Progenitor cell of endocrine pancreas (in vitro differentiated cells): ENCODE results near the gene STIM1. TPM values are rescaled to one million over a fixed set of nuclear protein-coding genes. Genes with fewer than 3 reads are reported as not detected.
A peak's percentile ranks its signal among the peaks of the same experiment; 100 is the strongest.

Source experiments
- DNase-seq: peaks from one replicate; pipeline ENCODE4 v3.0.0; 2021; ENCODE audit warnings: low spot score; ENCODE audit not compliant: unreplicated experiment
- H3K27ac Mint-ChIP-seq: 2 replicates; pipeline ENCODE4 v1.8.0; 2021; ENCODE audit warnings: mild to moderate bottlenecking, moderate library complexity, mixed read lengths
- H3K27me3 Mint-ChIP-seq: 2 replicates; pipeline ENCODE4 v1.8.0; 2021; ENCODE audit warnings: mixed read lengths
- H3K36me3 Mint-ChIP-seq: 2 replicates; pipeline ENCODE4 v1.8.0; 2022; ENCODE audit warnings: mixed read lengths; ENCODE audit not compliant: insufficient read depth
- H3K4me1 Mint-ChIP-seq: 2 replicates; pipeline ENCODE4 v1.8.0; 2021; ENCODE audit warnings: low read depth, mixed read lengths
- H3K4me3 Mint-ChIP-seq: 2 replicates; pipeline ENCODE4 v1.8.0; 2021; ENCODE audit warnings: low read depth, mild to moderate bottlenecking, moderate library complexity, mixed read lengths
- H3K9me3 Mint-ChIP-seq: 2 replicates; pipeline ENCODE4 v1.8.0; 2021; ENCODE audit warnings: low read depth, mixed read lengths
- CTCF ChIP-seq: fragments of 200-600 bp; sonication (generic); IDR thresholded peaks from one replicate; pipeline ENCODE4 v1.5.0; 2021; ENCODE audit warnings: antibody characterized with exemption, mild to moderate bottlenecking; ENCODE audit not compliant: unreplicated experiment
- total RNA-seq: library from RNA; stranded (reverse); gene quantifications from 2 replicates; pipeline ENCODE4 v1.2.1, GENCODE V29; 2021

STIM1 gene
- total RNA-seq, 1 donor from 2014 or later, result 27.2 TPM

- Mint-ChIP-seq H3K27ac (no peak overlapping the region), H3K4me1 (no peaks in the 10 kb centered on the region), H3K36me3 (no peaks in the 10 kb centered on the region), H3K9me3 (no peaks in the 10 kb centered on the region), H3K27me3 (peaks cover 2% of the 10 kb centered on the region), H3K4me3 (no peak overlapping the region)
- TF ChIP-seq CTCF, result no peak
- no peak for DNase-seq
Observed at GRCh38 chr11:4071325-4071724, 215.9 kb downstream of the STIM1 start.

- no peak for TF ChIP-seq CTCF
- Mint-ChIP-seq H3K4me3 (no peak overlapping the region), H3K36me3 (no peaks in the 10 kb centered on the region), H3K27me3 (peaks cover 2% of the 10 kb centered on the region), H3K9me3 (no peaks in the 10 kb centered on the region), H3K4me1 (no peaks in the 10 kb centered on the region), H3K27ac (peak overlapping the region; percentile 15)
- DNase-seq, result no peak
Observed at GRCh38 chr11:4071914-4072313, 216.4 kb downstream of the STIM1 start.

GRCh38 chr11:4072668-4073285, 217.3 kb downstream of the STIM1 start:
- Mint-ChIP-seq H3K36me3 (no peaks in the 10 kb centered on the region), H3K27ac (no peak overlapping the region), H3K9me3 (no peaks in the 10 kb centered on the region), H3K4me1 (no peaks in the 10 kb centered on the region), H3K27me3 (peaks cover 2% of the 10 kb centered on the region), H3K4me3 (no peak overlapping the region)
- DNase-seq, result peak; percentile 23
- peak; percentile 79 for TF ChIP-seq CTCF

- Mint-ChIP-seq H3K27ac (no peak overlapping the region), H3K9me3 (no peaks in the 10 kb centered on the region), H3K36me3 (no peaks in the 10 kb centered on the region), H3K4me3 (no peak overlapping the region), H3K27me3 (peaks cover 2% of the 10 kb centered on the region), H3K4me1 (no peaks in the 10 kb centered on the region)
- TF ChIP-seq CTCF, result no peak
- DNase-seq, result no peak
Observed at GRCh38 chr11:4074266-4074665, 218.8 kb downstream of the STIM1 start.

DNA sequence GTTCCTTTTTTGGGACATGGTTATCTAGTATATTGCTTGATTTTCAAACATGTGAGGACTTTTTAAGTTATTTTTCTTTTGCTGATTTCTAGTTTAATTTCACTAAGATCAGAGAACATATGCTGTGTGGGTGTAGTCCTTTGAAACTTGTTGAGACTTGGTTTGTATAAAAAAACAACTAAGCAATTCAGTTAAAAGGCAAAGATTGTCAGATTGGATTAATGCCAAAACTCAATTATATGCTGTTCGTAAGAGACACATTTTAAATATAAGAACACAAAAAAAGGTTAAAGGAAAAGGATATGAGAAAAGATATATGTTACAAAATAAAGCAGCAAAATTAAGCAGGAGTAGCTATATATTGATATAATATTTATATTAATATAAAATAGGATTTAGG, 221.3 kb downstream of the STIM1 start:
- H3K27ac Mint-ChIP-seq, result no peak overlapping the region
- no peaks in the 10 kb centered on the region for H3K4me1 Mint-ChIP-seq
- no peak overlapping the region for H3K4me3 Mint-ChIP-seq
- H3K27me3 Mint-ChIP-seq, result peaks cover 2% of the 10 kb centered on the region
- DNase-seq, result no peak
- TF ChIP-seq CTCF, result no peak
- H3K9me3 Mint-ChIP-seq, result no peaks in the 10 kb centered on the region
- H3K36me3 Mint-ChIP-seq, result no peaks in the 10 kb centered on the region
